B cell (primary cell): ENCODE data around the gene RFPL1. TPM values are rescaled to one million over a fixed set of nuclear protein-coding genes. Genes with fewer than 3 reads are reported as not detected.

Experiments used
- ATAC-seq: fragments of 200-7000 bp; cut with Tn5 transposase; one replicate; pipeline ENCODE4 v1.10.0; 2021; ENCODE audit warnings: low read depth, mild to moderate bottlenecking, moderate number of reproducible peaks, moderate library complexity
- CTCF ChIA-PET: fragments of 350-600 bp; sonication (Branson Sonifier 250); formaldehyde crosslinking; loops from one replicate; lab custom pipeline; 2021; ENCODE audit warnings: antibody characterized with exemption, inconsistent platforms; lab: Charles Lee
- POLR2A ChIA-PET: fragments of 350-600 bp; sonication (Branson Sonifier 250); formaldehyde crosslinking; loops from one replicate; lab custom pipeline; 2021; ENCODE audit warnings: antibody characterized with exemption; lab: Charles Lee
- DNase-seq: peaks from one replicate; pipeline ENCODE4 v3.0.0; 2013
- H2AFZ ChIP-seq: 2 replicates; pipeline ENCODE4 v1.6.1; 2012; ENCODE audit warnings: mild to moderate bottlenecking, low read depth, low read length; ENCODE audit not compliant: insufficient read depth, poor library complexity, severe bottlenecking
- H3K27ac ChIP-seq, 2 donors: 1 replicate in 1 of 2; 2 replicates in 1 of 2; pipeline ENCODE4 v1.5.1; 2012 to 2013; ENCODE audit warnings: low read length in 2 of 2, mild to moderate bottlenecking in 2 of 2, moderate library complexity in 1 of 2
- H3K27me3 ChIP-seq, 4 experiments: fragments of 200-600 bp in 1 of 4; sonication (generic) in 1 of 4; replicated peaks in 1 of 4; 1 replicate in 2 of 4; 2 replicates in 2 of 4; pipeline versions ENCODE4 v1.6.1 to v1.7.0; 2013 to 2016; ENCODE audit warnings: low read length in 3 of 4, mild to moderate bottlenecking in 2 of 4, mixed read lengths in 1 of 4, moderate library complexity in 1 of 4; ENCODE audit not compliant: insufficient read depth in 4 of 4, control insufficient read depth in 3 of 4; ENCODE audit errors: control extremely low read depth in 1 of 4
- H3K36me3 ChIP-seq, 2 experiments: replicated peaks in 1 of 2; 1 replicate in 1 of 2; 2 replicates in 1 of 2; pipeline versions ENCODE4 v1.6.1 to v1.7.1; 2013; ENCODE audit warnings: low read length in 1 of 2; ENCODE audit not compliant: insufficient read depth in 2 of 2, control insufficient read depth in 1 of 2; ENCODE audit errors: control extremely low read depth in 1 of 2, extremely low read depth in 1 of 2
- H3K4me1 ChIP-seq, 2 donors: fragments of 200-600 bp in 1 of 2; sonication (generic) in 1 of 2; 1 replicate in 1 of 2; 2 replicates in 1 of 2; pipeline versions ENCODE4 v1.5.1 to v1.6.1; 2013 to 2017; ENCODE audit warnings: low read length in 2 of 2; ENCODE audit not compliant: control insufficient read depth in 2 of 2, insufficient read depth in 2 of 2
- H3K4me2 ChIP-seq: replicated peaks from 2 replicates; pipeline ENCODE3; 2012; ENCODE audit warnings: mild to moderate bottlenecking, low read depth, low read length; ENCODE audit not compliant: poor library complexity, severe bottlenecking
- H3K4me3 ChIP-seq, 5 experiments: fragments of 200-600 bp in 1 of 5; sonication (generic) in 1 of 5; 1 replicate in 3 of 5; 2 replicates in 2 of 5; pipeline versions ENCODE4 v1.5.1 to v1.7.0; 2011 to 2016; ENCODE audit warnings: low read length in 4 of 5, mild to moderate bottlenecking in 4 of 5, low read depth in 2 of 5, control low read depth in 1 of 5, moderate library complexity in 1 of 5; ENCODE audit not compliant: insufficient read depth in 1 of 5; ENCODE audit errors: control extremely low read depth in 1 of 5, extremely low read depth in 1 of 5
- H3K79me2 ChIP-seq: fragments of 200-600 bp; sonication (generic); one replicate; pipeline ENCODE4 v1.6.0; 2016; ENCODE audit warnings: low read length; ENCODE audit not compliant: control insufficient read depth, insufficient read depth
- H3K9ac ChIP-seq: fragments of 200-600 bp; sonication (generic); 2 replicates; pipeline ENCODE4 v1.6.1; 2017; ENCODE audit warnings: mild to moderate bottlenecking, low read length, moderate library complexity
- H3K9me3 ChIP-seq, 3 donors: one replicate each; pipeline versions ENCODE4 v1.6.1 to v1.7.1; 2013; ENCODE audit warnings: low read length in 2 of 3; ENCODE audit not compliant: control insufficient read depth in 2 of 3, insufficient read depth in 1 of 3; ENCODE audit errors: control extremely low read depth in 1 of 3
- H4K20me1 ChIP-seq: 2 replicates; pipeline ENCODE4 v1.6.0; 2012; ENCODE audit warnings: mild to moderate bottlenecking, low read length; ENCODE audit not compliant: insufficient read depth, control insufficient read depth, poor library complexity, severe bottlenecking
- H3K27ac Mint-ChIP-seq: one replicate; pipeline ENCODE4 v1.8.0; 2021; ENCODE audit warnings: mixed read lengths
- H3K27me3 Mint-ChIP-seq: one replicate; pipeline ENCODE4 v1.8.0; 2021; ENCODE audit warnings: mixed read lengths
- H3K4me1 Mint-ChIP-seq: one replicate; pipeline ENCODE4 v1.8.0; 2021; ENCODE audit warnings: mixed read lengths
- H3K4me3 Mint-ChIP-seq: one replicate; pipeline ENCODE4 v1.8.0; 2021; ENCODE audit warnings: mixed read lengths
- H3K9me3 Mint-ChIP-seq: one replicate; pipeline ENCODE4 v1.8.0; 2022; ENCODE audit warnings: mixed read lengths; ENCODE audit not compliant: insufficient read depth
- EZH2 ChIP-seq: IDR thresholded peaks from 2 replicates; pipeline ENCODE4 v1.6.1; 2012; ENCODE audit warnings: borderline replicate concordance, low read depth, mild to moderate bottlenecking, moderate library complexity, low read length; ENCODE audit not compliant: insufficient read depth, poor library complexity, severe bottlenecking
- WGBS: methylation state at CpG from one replicate; pipeline ENCODE4 v1.1.5; 2013; ENCODE audit warnings: missing lambda C conversion rate; ENCODE audit not compliant: insufficient coverage; 5-methylcytosine and 5-hydroxymethylcytosine counted together
- intact Hi-C: fragments of 100-400 bp; cut with micrococcal nuclease; formaldehyde crosslinking; loops from one replicate; pipeline ENCODE4 v1.10.0; 2022
- polyA plus RNA-seq: library from polyadenylated mRNA; depleted of rRNA; stranded (reverse); fragments of >200 nt; gene quantifications from 2 replicates; pipeline ENCODE4 v1.2.3, GENCODE V29; 2012
- total RNA-seq, 2 donors: library from RNA; stranded (reverse); fragments of 120-200 nt in 1 of 2; gene quantifications; 1 replicate in 1 of 2; 2 replicates in 1 of 2; pipeline versions ENCODE4 v1.2.3 to v1.2.4, GENCODE V29; 2013 to 2022
- TF ChIP-seq, protein P1 (sequence below): fragments of 200-600 bp; IDR thresholded peaks from one replicate; pipeline ENCODE4 v1.8.0; 2022; ENCODE audit warnings: antibody characterized with exemption, mild to moderate bottlenecking

Gene RFPL1
- total and polyA plus RNA-seq, 2 donors (not counting 1 experiment from before 2014, with no cell fraction given), result not detected

- Mint-ChIP-seq H3K4me1 (peaks cover 10% of the 10 kb centered on the region), H3K4me3 (no peak overlapping the region), H3K27ac (no peak overlapping the region), H3K9me3 (no peaks in the 10 kb centered on the region), H3K27me3 (peaks cover 8% of the 10 kb centered on the region)
- DNase-seq (no peak), ATAC-seq (no peak)
- H2AFZ ChIP-seq, result no peak overlapping the region
- no peaks in the 10 kb centered on the region for H3K36me3 ChIP-seq
- peaks cover 6 to 13% of the 10 kb centered on the region in 2 donors for H3K4me1 ChIP-seq
- intact Hi-C loops, result loop anchor here (5.0 kb wide), 1 partner anchor 81 kb away; no protein-coding TSS in a partner anchor
- WGBS, result 100% methylated on average over 1 of the region's 2 CpGs
- H3K79me2 ChIP-seq, result peaks cover 10% of the 10 kb centered on the region
- H3K27me3 ChIP-seq, result no peaks in the 10 kb centered on the region
- no peak overlapping the region for H3K4me3 ChIP-seq
- H3K9ac ChIP-seq, result no peak overlapping the region
- H3K27ac ChIP-seq, result no peak overlapping the region
- no peaks in the 10 kb centered on the region for H3K9me3 ChIP-seq
- ChIA-PET POLR2A (no interaction called here), CTCF (interaction anchor here (0.6 to 8.7 kb wide), 15 partner anchors 11 to 377 kb away, joined by 3 to 106 read pairs (median 4); partner anchors contain the start of gene THOC5)
- H3K4me2 ChIP-seq, result no peak overlapping the region
- TF ChIP-seq, protein P1, sequence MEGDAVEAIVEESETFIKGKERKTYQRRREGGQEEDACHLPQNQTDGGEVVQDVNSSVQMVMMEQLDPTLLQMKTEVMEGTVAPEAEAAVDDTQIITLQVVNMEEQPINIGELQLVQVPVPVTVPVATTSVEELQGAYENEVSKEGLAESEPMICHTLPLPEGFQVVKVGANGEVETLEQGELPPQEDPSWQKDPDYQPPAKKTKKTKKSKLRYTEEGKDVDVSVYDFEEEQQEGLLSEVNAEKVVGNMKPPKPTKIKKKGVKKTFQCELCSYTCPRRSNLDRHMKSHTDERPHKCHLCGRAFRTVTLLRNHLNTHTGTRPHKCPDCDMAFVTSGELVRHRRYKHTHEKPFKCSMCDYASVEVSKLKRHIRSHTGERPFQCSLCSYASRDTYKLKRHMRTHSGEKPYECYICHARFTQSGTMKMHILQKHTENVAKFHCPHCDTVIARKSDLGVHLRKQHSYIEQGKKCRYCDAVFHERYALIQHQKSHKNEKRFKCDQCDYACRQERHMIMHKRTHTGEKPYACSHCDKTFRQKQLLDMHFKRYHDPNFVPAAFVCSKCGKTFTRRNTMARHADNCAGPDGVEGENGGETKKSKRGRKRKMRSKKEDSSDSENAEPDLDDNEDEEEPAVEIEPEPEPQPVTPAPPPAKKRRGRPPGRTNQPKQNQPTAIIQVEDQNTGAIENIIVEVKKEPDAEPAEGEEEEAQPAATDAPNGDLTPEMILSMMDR, result no peak
- TF ChIP-seq EZH2, result no peak
- H4K20me1 ChIP-seq, result no peaks in the 10 kb centered on the region
Observed at GRCh38 chr22:29396126-29396525, 42.3 kb upstream of the RFPL1 start.

DNA sequence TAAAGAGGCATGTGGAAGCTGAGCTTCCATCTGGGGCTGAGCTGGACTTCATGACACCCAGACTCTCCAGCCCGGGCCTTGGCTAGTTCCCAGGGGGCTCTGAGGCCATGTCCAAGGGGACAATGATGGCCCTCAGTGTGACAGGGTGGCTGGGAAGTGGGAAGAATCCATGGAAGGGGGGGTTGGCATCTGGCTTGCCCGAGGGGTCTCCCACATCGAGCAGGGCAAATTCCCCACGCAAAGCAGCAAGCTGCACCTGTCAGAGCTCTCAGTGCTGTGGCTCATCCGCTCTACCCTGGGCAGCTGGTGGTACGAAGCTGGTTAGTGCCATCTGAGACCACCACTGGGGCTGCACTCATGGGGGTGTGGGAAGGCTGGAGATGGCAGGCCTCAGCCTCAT, 40.6 kb upstream of the RFPL1 start:
- Mint-ChIP-seq H3K27me3 (peaks cover 16% of the 10 kb centered on the region), H3K4me3 (no peak overlapping the region), H3K4me1 (peaks cover 10% of the 10 kb centered on the region), H3K27ac (no peak overlapping the region), H3K9me3 (no peaks in the 10 kb centered on the region)
- no peaks in the 10 kb centered on the region for H4K20me1 ChIP-seq
- ChIA-PET POLR2A (no interaction called here), CTCF (interaction anchor here (0.5 to 2.9 kb wide), 4 partner anchors 113 to 194 kb away, joined by 3 to 12 read pairs (median 6); no protein-coding TSS in a partner anchor)
- intact Hi-C loops, result loop anchor here (5.0 kb wide), 1 partner anchor 80 kb away; no protein-coding TSS in a partner anchor
- no peak overlapping the region for H3K4me2 ChIP-seq
- peaks cover 5% of the 10 kb centered on the region for H3K79me2 ChIP-seq
- ATAC-seq, result no peak
- TF ChIP-seq, protein P1, result no peak
- no peak for TF ChIP-seq EZH2
- H3K4me1 ChIP-seq, result peaks cover 6 to 13% of the 10 kb centered on the region in 2 donors
- H3K9ac ChIP-seq, result no peak overlapping the region
- H3K9me3 ChIP-seq, result no peaks in the 10 kb centered on the region
- H3K4me3 ChIP-seq, result no peak overlapping the region
- peaks cover 0 to 3% (median 0%) of the 10 kb centered on the region in 4 experiments for H3K27me3 ChIP-seq
- no peak overlapping the region for H2AFZ ChIP-seq
- DNase-seq, result no peak
- no peaks in the 10 kb centered on the region for H3K36me3 ChIP-seq
- H3K27ac ChIP-seq, result no peak overlapping the region
- WGBS, result 87% methylated on average over 6 of the region's 6 CpGs
